Astrocyte of the spinal cord (primary cell): ENCODE results near the gene FAM149A.
A peak's percentile ranks its signal among the peaks of the same experiment; 100 is the strongest.

Experiments used
- DNase-seq: peaks from one replicate; pipeline ENCODE4 v3.0.0; 2011; ENCODE audit warnings: low read depth, low spot score
- H3K4me3 ChIP-seq: 2 replicates; pipeline ENCODE4 v1.5.1; 2011; ENCODE audit warnings: low read depth, mild to moderate bottlenecking, low read length, moderate library complexity
- in situ Hi-C: cut with HindIII; loops from 2 replicates; pipeline ENCODE4 v1.10.0; 2017; ENCODE audit warnings: low sequenced_read_pairs
- TF ChIP-seq, protein P1 (sequence below): IDR thresholded peaks from 2 replicates; pipeline ENCODE4 v1.5.1; 2012; ENCODE audit warnings: low read depth, mild to moderate bottlenecking, low read length, inconsistent platforms

The FAM149A gene

DNA sequence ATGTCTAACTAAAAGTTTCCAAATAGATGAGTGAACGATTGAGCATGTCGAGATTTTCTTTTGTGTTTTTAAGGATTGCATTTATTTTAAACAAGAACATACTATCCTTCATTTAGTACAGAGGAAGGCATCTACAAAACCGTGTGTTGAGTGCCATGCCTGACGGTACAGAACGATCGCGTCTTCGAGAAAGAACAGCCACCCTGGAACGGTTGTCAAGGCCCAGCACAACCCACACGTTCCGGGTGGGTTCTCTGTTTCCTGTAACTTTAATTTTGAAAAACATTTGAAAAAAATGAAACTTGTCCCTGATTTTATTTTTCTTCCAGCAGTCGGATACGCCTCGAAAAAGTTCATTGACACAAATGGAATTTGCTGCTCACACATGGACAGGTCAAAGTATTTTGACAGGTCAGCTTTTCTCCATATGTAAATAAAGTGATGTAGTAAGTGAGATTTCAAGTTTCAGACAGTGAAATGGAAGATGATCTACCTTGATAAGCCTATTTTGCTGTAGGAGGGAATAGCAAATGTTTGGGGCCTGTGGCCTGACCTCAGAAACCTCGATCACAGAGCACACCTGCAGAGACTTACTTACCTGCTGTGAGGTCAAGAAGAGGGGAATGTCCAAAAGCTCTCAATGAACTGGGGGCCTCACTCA, 62.5 kb downstream of the FAM149A start:
- TF ChIP-seq, protein P1, sequence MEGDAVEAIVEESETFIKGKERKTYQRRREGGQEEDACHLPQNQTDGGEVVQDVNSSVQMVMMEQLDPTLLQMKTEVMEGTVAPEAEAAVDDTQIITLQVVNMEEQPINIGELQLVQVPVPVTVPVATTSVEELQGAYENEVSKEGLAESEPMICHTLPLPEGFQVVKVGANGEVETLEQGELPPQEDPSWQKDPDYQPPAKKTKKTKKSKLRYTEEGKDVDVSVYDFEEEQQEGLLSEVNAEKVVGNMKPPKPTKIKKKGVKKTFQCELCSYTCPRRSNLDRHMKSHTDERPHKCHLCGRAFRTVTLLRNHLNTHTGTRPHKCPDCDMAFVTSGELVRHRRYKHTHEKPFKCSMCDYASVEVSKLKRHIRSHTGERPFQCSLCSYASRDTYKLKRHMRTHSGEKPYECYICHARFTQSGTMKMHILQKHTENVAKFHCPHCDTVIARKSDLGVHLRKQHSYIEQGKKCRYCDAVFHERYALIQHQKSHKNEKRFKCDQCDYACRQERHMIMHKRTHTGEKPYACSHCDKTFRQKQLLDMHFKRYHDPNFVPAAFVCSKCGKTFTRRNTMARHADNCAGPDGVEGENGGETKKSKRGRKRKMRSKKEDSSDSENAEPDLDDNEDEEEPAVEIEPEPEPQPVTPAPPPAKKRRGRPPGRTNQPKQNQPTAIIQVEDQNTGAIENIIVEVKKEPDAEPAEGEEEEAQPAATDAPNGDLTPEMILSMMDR: no peak
- no peak for DNase-seq
- in situ Hi-C loops: no loop called here
- no peak overlapping the region for H3K4me3 ChIP-seq

DNA sequence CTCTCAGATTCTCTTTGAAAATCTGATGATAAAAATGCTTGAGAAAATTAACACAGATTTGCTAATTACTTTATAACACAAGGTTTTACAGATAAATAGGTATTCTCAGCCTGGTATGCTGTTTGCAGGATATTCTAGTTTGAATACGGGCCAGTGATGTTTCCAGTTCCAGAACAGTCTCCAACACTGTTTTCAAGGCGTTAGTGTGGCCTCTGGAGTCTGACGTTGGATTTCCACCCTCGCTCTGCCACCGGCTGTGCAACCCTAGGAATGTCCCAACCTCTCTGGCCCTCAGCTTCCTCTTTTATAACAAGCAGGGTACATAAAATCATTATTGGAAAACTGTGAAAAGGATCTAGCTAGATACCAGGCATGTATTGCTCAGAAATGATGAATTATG, 63.1 kb downstream of the FAM149A start:
- in situ Hi-C loops: no loop called here
- DNase-seq: no peak
- TF ChIP-seq, protein P1: no peak
- H3K4me3 ChIP-seq: no peak overlapping the region

DNA sequence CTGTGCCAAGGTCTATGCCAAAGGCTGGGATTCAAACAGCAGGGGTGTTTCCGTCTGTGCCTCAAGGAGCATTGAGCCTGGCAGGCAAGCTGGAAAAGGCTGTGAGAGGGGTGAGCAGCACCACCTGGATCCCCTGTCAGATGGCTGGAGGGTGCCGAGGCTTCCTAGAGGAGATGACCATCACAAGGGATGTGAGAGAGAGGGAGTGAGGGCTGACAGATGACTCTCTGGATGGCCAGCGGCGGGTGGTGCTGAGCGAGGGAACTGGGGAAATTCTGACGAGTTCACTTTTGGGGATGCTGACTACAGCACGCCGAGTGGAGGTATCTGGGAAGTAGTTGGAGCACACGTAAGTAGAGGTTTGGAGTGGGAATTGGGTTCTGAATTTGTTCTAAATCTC, 64.2 kb downstream of the FAM149A start:
- TF ChIP-seq, protein P1: no peak
- H3K4me3 ChIP-seq: no peak overlapping the region
- no peak for DNase-seq
- in situ Hi-C loops: no loop called here

DNA sequence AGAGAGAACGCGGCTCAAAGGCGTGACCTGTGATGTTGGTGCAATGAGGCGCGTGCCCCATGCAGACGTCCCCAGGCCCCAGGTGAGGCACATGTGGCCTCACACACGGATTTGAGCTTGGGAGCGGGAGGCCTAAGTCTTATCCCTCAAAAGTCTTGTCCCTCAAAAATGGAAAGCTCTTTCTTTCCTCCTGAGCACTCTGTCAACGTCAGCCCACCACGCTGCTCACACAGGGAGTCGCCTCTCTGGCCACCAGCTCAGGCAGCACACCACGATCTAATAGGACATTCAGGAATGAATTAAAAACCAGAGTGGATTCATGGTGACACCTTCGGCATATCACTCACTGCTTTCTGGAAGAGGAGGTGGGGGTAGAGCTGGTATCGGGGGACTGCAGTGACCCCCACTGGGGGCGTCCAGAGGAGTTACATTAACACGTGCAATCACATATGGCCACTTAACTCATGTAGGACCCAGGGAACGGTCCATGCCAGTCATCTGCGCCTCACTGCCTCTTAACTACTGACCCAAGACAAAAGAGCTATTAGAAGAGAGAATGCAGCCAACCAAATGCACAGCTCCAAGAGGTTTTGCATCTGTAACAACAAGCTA, 64.9 kb downstream of the FAM149A start:
- TF ChIP-seq, protein P1: no peak
- in situ Hi-C loops: no loop called here
- DNase-seq: no peak
- no peak overlapping the region for H3K4me3 ChIP-seq

DNA sequence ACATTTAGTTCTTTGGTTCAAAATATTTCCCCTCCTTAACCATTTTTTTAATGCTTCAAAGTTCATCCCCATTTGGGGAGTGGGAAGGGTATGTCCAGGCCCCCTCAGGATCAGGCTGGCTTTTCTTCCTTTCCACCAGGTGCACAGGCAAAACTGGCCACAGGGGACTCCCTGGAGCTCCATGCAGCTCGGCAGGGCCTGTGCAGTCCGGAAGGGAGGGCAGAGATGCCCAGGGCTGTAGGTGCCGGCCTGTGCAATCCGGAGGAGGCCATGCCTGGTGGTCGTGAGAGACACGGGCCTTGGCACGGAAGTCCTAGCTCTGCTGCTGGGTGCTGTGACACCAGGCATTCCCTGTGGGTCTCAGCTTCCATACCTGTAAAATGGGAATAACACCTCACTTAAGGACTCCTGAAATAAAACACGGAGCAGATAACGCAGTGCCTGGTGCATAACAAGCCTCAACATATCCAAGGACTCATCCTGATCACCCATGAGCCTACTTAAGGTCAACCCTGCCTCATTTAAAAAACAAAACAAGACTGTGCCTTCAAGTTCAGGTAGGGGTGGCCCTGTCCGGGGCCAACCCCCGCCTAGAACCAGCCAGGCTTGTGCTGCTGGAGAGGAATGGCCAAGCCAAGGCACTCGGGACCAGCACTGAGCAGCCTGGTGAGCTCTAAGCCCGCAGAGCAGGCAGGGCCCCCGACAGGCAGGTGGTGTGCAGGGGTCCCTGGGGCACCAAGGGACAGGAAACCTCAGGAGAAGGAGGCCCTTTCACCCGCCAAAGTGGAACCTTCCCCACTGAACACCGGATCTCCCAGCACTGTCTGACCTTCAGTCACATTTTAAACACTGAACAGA, 65.7 kb downstream of the FAM149A start:
- in situ Hi-C loops: no loop called here
- TF ChIP-seq, protein P1: peak; percentile 3
- H3K4me3 ChIP-seq: no peak overlapping the region
- no peak for DNase-seq

DNA sequence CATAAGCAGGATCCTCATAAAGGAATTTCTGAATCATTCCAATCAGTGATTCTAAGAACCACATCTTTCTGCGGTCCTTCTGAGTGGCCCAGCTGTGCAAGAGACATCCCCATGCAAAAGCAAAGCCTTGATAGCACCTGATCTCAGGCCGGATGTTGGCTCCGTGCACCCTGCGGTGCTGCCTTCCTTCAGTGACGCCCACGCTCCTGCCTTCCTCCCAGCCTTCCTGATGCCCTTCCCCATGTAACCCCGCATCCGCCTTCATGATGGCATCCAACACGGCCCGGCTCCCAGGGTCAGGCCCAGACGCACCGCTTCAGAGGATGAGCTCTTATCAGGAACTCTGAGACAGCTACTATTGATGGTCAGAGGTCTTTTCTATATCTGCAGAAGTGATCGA, 66.5 kb downstream of the FAM149A start:
- in situ Hi-C loops: no loop called here
- TF ChIP-seq, protein P1: no peak
- H3K4me3 ChIP-seq: no peak overlapping the region
- DNase-seq: no peak
